K562 (cell line): ENCODE measurements around the gene IMPA2. TPM values are rescaled to one million over a fixed set of nuclear protein-coding genes. Genes with fewer than 3 reads are reported as not detected.

Experiments
- BACH1 ChIP-seq: fragments of 200-800 bp; sonication (Bioruptor generic); IDR thresholded peaks from 2 replicates; pipeline ENCODE4 v1.6.1; 2016; ENCODE audit warnings: missing genetic modification characterization, missing compliant biosample characterization
- CBX2 ChIP-seq: fragments of 200-600 bp; sonication (generic); IDR thresholded peaks from one replicate; pipeline ENCODE4 v1.6.1; 2012; ENCODE audit warnings: mild to moderate bottlenecking, low read length, inconsistent platforms; ENCODE audit not compliant: insufficient read depth, poor library complexity, severe bottlenecking
- CCNT2 ChIP-seq: IDR thresholded peaks from 2 replicates; pipeline ENCODE4 v1.6.1; 2011; ENCODE audit warnings: borderline replicate concordance, low read depth, mild to moderate bottlenecking, moderate library complexity, mixed read lengths, low read length; ENCODE audit not compliant: insufficient read length; ENCODE audit errors: extremely low read depth
- CTCF ChIP-seq, 3 experiments: IDR thresholded peaks in 2 of 3; conservative IDR thresholded peaks in 1 of 3; 2 replicates each; pipeline ENCODE4 v1.5.1; 2011 to 2012; ENCODE audit warnings: low read length in 3 of 3, mild to moderate bottlenecking in 3 of 3, control low read depth in 2 of 3, improper control_type of control experiment in 1 of 3, inconsistent platforms in 1 of 3, low read depth in 1 of 3, mixed read lengths in 1 of 3, moderate library complexity in 1 of 3; ENCODE audit not compliant: insufficient read depth in 2 of 3
- CXXC5 ChIP-seq: fragments of 250-450 bp; sonication (Bioruptor Pico); IDR thresholded peaks from 2 replicates; pipeline ENCODE4 v1.8.0; 2022; ENCODE audit warnings: inconsistent platforms, mild to moderate bottlenecking, moderate library complexity
- FOXA1 ChIP-seq: fragments of 450-650 bp; IDR thresholded peaks from 2 replicates; pipeline ENCODE4 v1.6.1; 2016; ENCODE audit warnings: mild to moderate bottlenecking, borderline replicate concordance
- MYC ChIP-seq, 2 experiments: fragments of 250-450 bp in 1 of 2; sonication (Bioruptor Pico) in 1 of 2; IDR thresholded peaks; 2 replicates each; pipeline versions ENCODE4 v1.5.1 to v1.6.1; 2012 to 2021; ENCODE audit warnings: low read depth in 2 of 2, borderline replicate concordance in 1 of 2, improper control_type of control experiment in 1 of 2, low read length in 1 of 2, mild to moderate bottlenecking in 1 of 2, moderate library complexity in 1 of 2
- POLR2AphosphoS5 ChIP-seq: IDR thresholded peaks from 2 replicates; pipeline ENCODE4 v1.6.1; 2011; ENCODE audit warnings: mild to moderate bottlenecking, low read depth, low read length, moderate library complexity; ENCODE audit not compliant: control insufficient read depth, insufficient read depth
- RBM39 ChIP-seq: fragments of 200-400 bp; formaldehyde crosslinking; optimal IDR thresholded peaks from 2 replicates; pipeline ENCODE3; 2018; ENCODE audit warnings: low read depth, low read length
- TFAP4 ChIP-seq: sonication (generic); formaldehyde crosslinking; IDR thresholded peaks from 2 replicates; pipeline ENCODE4 v1.8.0; 2022; ENCODE audit warnings: missing genetic modification reagents, mild to moderate bottlenecking, moderate library complexity, borderline replicate concordance
- ZNF436 ChIP-seq: fragments of 250-450, 450-650 bp; sonication (Bioruptor Pico); formaldehyde crosslinking; IDR thresholded peaks from 2 replicates; pipeline ENCODE4 v1.7.0; 2020; ENCODE audit warnings: mild to moderate bottlenecking
- ZNF57 ChIP-seq: fragments of 450-650 bp; formaldehyde crosslinking; IDR thresholded peaks from 2 replicates; pipeline ENCODE4 v1.4.0; 2020; ENCODE audit warnings: mild to moderate bottlenecking, moderate library complexity
- ZNF592 ChIP-seq: fragments of 450-650 bp; IDR thresholded peaks from 2 replicates; pipeline ENCODE4 v1.6.1; 2017; ENCODE audit warnings: antibody characterized with exemption, mild to moderate bottlenecking
- ZNF695 ChIP-seq: fragments of 450-650 bp; formaldehyde crosslinking; IDR thresholded peaks from 2 replicates; pipeline ENCODE4 v1.4.0; 2020; ENCODE audit warnings: mild to moderate bottlenecking, moderate library complexity
- polyA plus RNA-seq, 8 experiments: library from polyadenylated mRNA; depleted of rRNA in 4 of 8; stranded (reverse) in 5 of 8; unstranded in 3 of 8; fragments of >200 nt; fragmentation: Nextera tagmentation in 2 of 8; fragmentation: Illumina TruSeq in 1 of 8; extraction: Ambion mirVana in 2 of 8; extraction: Trizol in 1 of 8; gene quantifications; 2 replicates each; pipeline versions ENCODE4 v1.2.1 to v1.2.3, GENCODE V29; 2011 to 2014; ENCODE audit warnings: inconsistent platforms in 1 of 8, missing spikeins in 1 of 8
- total RNA-seq, 7 experiments: library from RNA; depleted of rRNA in 6 of 7; stranded (reverse); fragments of >200 nt in 6 of 7; fragmentation: Illumina TruSeq in 2 of 7; extraction: Trizol in 2 of 7; gene quantifications; 2 replicates each; pipeline versions ENCODE4 v1.2.1 to v1.2.3, GENCODE V29; 2011 to 2021; ENCODE audit warnings: low replicate concordance in 1 of 7
- TF ChIP-seq, protein P1 (sequence below): fragments of 450-650 bp; IDR thresholded peaks from 2 replicates; pipeline ENCODE4 v1.6.1; 2016

IMPA2 gene
- total and polyA plus RNA-seq, 9 of the 15 experiments (the other 6 are each of a cell fraction or from before 2014, with no cell fraction given), result 0.62 to 11.3 (median 5.7) TPM

DNA sequence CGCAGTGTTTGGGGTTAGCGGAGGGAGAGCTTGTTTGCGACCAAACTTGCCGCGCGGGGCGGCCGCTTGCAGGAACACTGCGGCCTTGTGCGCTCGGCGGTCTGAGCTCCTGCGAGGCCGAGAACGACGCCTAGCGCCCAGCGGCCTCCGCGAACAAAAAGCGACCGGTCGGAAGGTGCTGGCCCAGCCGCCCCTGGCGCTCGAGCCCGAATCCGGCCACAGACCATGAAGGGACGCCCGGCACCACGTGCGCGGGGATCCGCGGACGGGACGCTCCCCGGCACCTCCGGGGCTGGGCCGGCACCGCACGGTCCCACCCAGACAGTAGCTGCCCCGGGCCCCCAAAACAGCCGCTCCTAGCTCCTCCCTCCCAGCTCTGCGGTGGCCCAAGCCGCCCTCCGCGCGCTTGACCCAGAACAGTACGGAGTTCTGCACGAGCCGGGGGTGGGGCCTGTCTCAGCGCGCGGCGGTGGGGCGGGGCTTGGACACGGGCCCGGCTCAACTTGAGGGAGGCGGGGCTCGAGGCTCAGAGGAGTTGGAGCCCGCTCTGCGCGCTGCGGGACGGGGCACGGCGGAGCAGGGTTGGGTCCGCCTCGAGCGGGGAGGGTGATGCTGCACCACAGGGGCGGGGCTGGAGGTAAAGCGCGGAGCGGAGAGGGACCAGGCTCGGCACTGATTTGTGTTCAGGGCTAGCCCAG lies 664 bp upstream of the IMPA2 start (continued):
- TF ChIP-seq POLR2AphosphoS5 (peak; percentile 50), CTCF (IDR thresholded peaks at IDR 0.05 in 2 of 3, conservative IDR thresholded peaks at IDR 0.05 in 1 of 3; ENCODE audit: insufficient read depth in 2 of 3, low read depth in 1 of 3, low read length in 3 of 3) (peak; percentile 22 to 45 (median 28); a peak in 2 of 6 replicates), CBX2 (no peak), MYC (IDR thresholded peaks at IDR 0.05; ENCODE audit: low read depth, low read length) (peak; percentile 87), MYC (CRISPR knock-in tag; IDR thresholded peaks at IDR 0.05; ENCODE audit: borderline replicate concordance, low read depth) (peak; percentile 88; the same call in 1 of the 2 replicates), ZNF436 (CRISPR knock-in tag) (no peak), FOXA1 (no peak), CXXC5 (peak; percentile 94), ZNF592 (peak; percentile 91), BACH1 (tag) (no peak), CCNT2 (peak; percentile 61), ZNF57 (CRISPR knock-in tag) (no peak), ZNF695 (no peak), RBM39 (no peak), TFAP4 (peak; percentile 74)
- TF ChIP-seq, protein P1, sequence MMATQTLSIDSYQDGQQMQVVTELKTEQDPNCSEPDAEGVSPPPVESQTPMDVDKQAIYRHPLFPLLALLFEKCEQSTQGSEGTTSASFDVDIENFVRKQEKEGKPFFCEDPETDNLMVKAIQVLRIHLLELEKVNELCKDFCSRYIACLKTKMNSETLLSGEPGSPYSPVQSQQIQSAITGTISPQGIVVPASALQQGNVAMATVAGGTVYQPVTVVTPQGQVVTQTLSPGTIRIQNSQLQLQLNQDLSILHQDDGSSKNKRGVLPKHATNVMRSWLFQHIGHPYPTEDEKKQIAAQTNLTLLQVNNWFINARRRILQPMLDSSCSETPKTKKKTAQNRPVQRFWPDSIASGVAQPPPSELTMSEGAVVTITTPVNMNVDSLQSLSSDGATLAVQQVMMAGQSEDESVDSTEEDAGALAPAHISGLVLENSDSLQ, result peak; percentile 25; the same call in 1 of the 2 replicates
